Cardiac septum (tissue), 1 donor: Measurements from ENCODE around the gene KDM2B. TPM values are rescaled to one million over a fixed set of nuclear protein-coding genes. Genes with fewer than 3 reads are reported as not detected.
A peak's percentile ranks its signal among the peaks of the same experiment; 100 is the strongest.

Source experiments
- DNase-seq: peaks from one replicate; pipeline ENCODE4 v3.0.0-alpha.2; 2020; ENCODE audit warnings: low spot score
- intact Hi-C: fragments of 100-400 bp; cut with DNase I; formaldehyde crosslinking; loops from one replicate; pipeline ENCODE4 v1.14.0; 2022
- total RNA-seq: library from RNA; stranded (reverse); fragmentation: NEBNext Ultra II Directional; extraction: Animal tissue kit (Norgen Biotek cat#: 25700); gene quantifications from one replicate; pipeline ENCODE4 v1.2.1, GENCODE V29; 2021
- donor health status: DM: no; HTN: no; CAD: no.

Gene KDM2B
- total RNA-seq, 1 donor from 2014 or later = 10.1 TPM

GRCh38 chr12:121514184-121514742, 66.6 kb downstream of the KDM2B start:
- intact Hi-C loops = no loop called here
- DNase-seq = no peak

GRCh38 chr12:121513464-121514183, 67.2 kb downstream of the KDM2B start:
- no peak for DNase-seq
- intact Hi-C loops = no loop called here

- intact Hi-C loops = no loop called here
- DNase-seq = no peak
Measured at GRCh38 chr12:121512561-121512960, 68.3 kb downstream of the KDM2B start.

- no peak for DNase-seq
- intact Hi-C loops = no loop called here
Measured at GRCh38 chr12:121511916-121512315, 68.9 kb downstream of the KDM2B start.

GRCh38 chr12:121509339-121509738, 71.5 kb downstream of the KDM2B start:
- DNase-seq = no peak
- intact Hi-C loops = no loop called here

- intact Hi-C loops = no loop called here
- DNase-seq = no peak
Measured at GRCh38 chr12:121508533-121508932, 72.3 kb downstream of the KDM2B start.

- no peak for DNase-seq
- intact Hi-C loops = no loop called here
Measured at GRCh38 chr12:121507984-121508383, 72.8 kb downstream of the KDM2B start.

GRCh38 chr12:121507245-121507644, 73.6 kb downstream of the KDM2B start:
- DNase-seq = no peak
- intact Hi-C loops = no loop called here

- DNase-seq = no peak
Measured at GRCh38 chr12:121505513-121505912, 75.3 kb downstream of the KDM2B start.

GRCh38 chr12:121504505-121504904, 76.3 kb downstream of the KDM2B start:
- no peak for DNase-seq
- intact Hi-C loops = loop anchor here (5.0 kb wide), 1 partner anchor 33 kb away; no protein-coding TSS in a partner anchor

More at GRCh38 chr12:121505513-121505912, 75.3 kb downstream of the KDM2B start:
- intact Hi-C loops = no loop called here

GRCh38 chr12:121503395-121503794, 77.4 kb downstream of the KDM2B start:
- intact Hi-C loops = loop anchor here (5.0 kb wide), 1 partner anchor 34 kb away; no protein-coding TSS in a partner anchor
- no peak for DNase-seq

- no peak for DNase-seq
- intact Hi-C loops = loop anchor here (2.0 to 5.0 kb wide), 2 partner anchors 35 to 181 kb away; no protein-coding TSS in a partner anchor
Measured at GRCh38 chr12:121501946-121502345, 78.9 kb downstream of the KDM2B start.

- intact Hi-C loops = loop anchor here (2.0 to 5.0 kb wide), 2 partner anchors 37 to 183 kb away; no protein-coding TSS in a partner anchor
Measured at GRCh38 chr12:121499929-121500793, 80.7 kb downstream of the KDM2B start.

GRCh38 chr12:121495746-121496145, 85.1 kb downstream of the KDM2B start:
- intact Hi-C loops = no loop called here

More at GRCh38 chr12:121499929-121500793, 80.7 kb downstream of the KDM2B start:
- DNase-seq = peak; percentile 90

GRCh38 chr12:121494093-121494787, 86.6 kb downstream of the KDM2B start:
- DNase-seq = no peak
- intact Hi-C loops = no loop called here

More at GRCh38 chr12:121495746-121496145, 85.1 kb downstream of the KDM2B start:
- no peak for DNase-seq

GRCh38 chr12:121490401-121491281, 90.2 kb downstream of the KDM2B start:
- DNase-seq = no peak
- intact Hi-C loops = no loop called here

- DNase-seq = no peak
- intact Hi-C loops = no loop called here
Measured at GRCh38 chr12:121489874-121490273, 90.9 kb downstream of the KDM2B start.

- no peak for DNase-seq
Measured at GRCh38 chr12:121484967-121485366, 95.9 kb downstream of the KDM2B start.

More at GRCh38 chr12:121484967-121485366, 95.9 kb downstream of the KDM2B start:
- intact Hi-C loops = no loop called here
